ENCODE data around the gene SLC27A4.

Gene SLC27A4

DNA sequence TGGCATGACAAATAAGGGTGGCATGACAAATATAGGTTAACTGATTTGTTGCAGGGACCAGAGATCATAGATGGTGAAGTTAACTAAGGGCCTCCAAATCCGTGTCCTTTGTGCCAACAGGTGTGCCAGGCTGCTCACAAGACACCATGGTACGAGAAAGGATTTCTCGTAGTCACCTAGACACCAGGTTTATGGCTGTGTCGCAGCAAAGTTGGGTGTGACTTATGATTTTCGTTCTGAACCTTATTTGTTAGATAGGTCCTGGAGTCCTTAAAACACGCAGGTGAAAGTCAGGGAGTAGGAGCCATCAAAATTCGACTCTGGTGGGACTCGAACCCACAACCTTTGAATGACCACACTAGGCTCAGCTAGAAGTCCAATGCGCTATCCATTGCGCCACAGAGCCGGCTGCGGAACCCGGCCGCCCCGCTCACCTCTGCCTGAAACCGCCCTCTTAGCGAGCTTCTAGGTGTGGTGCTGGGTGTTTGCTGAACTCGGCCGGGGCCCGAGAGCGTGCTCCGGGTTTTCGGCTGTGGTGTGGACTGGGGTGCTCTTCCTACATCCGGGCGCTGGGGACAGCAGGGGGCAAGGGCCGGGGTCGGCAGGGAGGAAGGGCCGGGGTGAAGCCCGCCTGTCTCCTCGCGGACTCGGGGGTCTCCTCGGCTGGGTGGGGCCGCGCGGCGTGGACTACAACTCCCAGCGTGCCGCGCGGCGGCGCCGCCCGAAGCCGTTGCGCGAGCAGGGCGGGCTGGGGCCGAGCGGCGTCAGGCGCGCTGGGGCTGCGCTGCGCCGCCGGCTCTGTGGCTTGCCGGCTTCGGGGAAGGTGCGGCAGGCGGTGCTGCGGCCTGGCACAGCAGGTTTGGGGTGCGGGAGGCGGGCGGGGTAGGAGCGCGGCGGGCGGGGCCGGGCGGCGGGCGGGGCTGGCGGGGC is at the start of gene SLC27A4:
SLC27A4 (plus strand) TSS at position 767 of the 930 bp plus-strand sequence. CDS start 2,606 bp downstream, outside the sequence.
- Histone ChIP-seq H3K4me3 (replicated peaks; ENCODE audit: low read depth, low read length) (peak within 1 kb of the TSS; percentile 80), H3K36me3 (ENCODE audit: control insufficient read depth, insufficient read depth, low read length) (peaks cover 5% of the 10 kb centered on the region), H3K27me3 (replicated peaks; ENCODE audit: control insufficient read depth, insufficient read depth, low read length) (no peaks in the 10 kb centered on the region)
- peak; percentile 92 for DNase-seq (ENCODE audit: extremely low read depth, insufficient read length)
- TF ChIP-seq CTCF (IDR thresholded peaks at IDR 0.05; ENCODE audit: insufficient read depth, low read length, poor library complexity, severe bottlenecking): no peak

- H3K27me3 ChIP-seq (replicated peaks; ENCODE audit: control insufficient read depth, insufficient read depth, low read length): no peaks in the 10 kb centered on the region
- no peak for TF ChIP-seq CTCF (IDR thresholded peaks at IDR 0.05; ENCODE audit: insufficient read depth, low read length, poor library complexity, severe bottlenecking)
- H3K36me3 ChIP-seq (ENCODE audit: control insufficient read depth, insufficient read depth, low read length): peaks cover 3% of the 10 kb centered on the region; the same call in 1 of the 2 replicates
- no peak overlapping the region for H3K4me3 ChIP-seq (replicated peaks; ENCODE audit: low read depth, low read length)
- DNase-seq (ENCODE audit: extremely low read depth, insufficient read length): no peak
These were observed 48.3 kb upstream of the SLC27A4 start for GRCh38 chr9:128292009-128292408.

- TF ChIP-seq CTCF (IDR thresholded peaks at IDR 0.05; ENCODE audit: insufficient read depth, low read length, poor library complexity, severe bottlenecking): no peak
- H3K27me3 ChIP-seq (replicated peaks; ENCODE audit: control insufficient read depth, insufficient read depth, low read length): no peaks in the 10 kb centered on the region
- peaks cover 2% of the 10 kb centered on the region; the same call in 1 of the 2 replicates for H3K36me3 ChIP-seq (ENCODE audit: control insufficient read depth, insufficient read depth, low read length)
- H3K4me3 ChIP-seq (replicated peaks; ENCODE audit: low read depth, low read length): no peak overlapping the region
- DNase-seq (ENCODE audit: extremely low read depth, insufficient read length): no peak
These were observed 47.2 kb upstream of the SLC27A4 start for GRCh38 chr9:128293091-128293490.

GRCh38 chr9:128294142-128294541 is 46.2 kb upstream of the SLC27A4 start:
- Histone ChIP-seq H3K4me3 (replicated peaks; ENCODE audit: low read depth, low read length) (no peak overlapping the region), H3K36me3 (ENCODE audit: control insufficient read depth, insufficient read depth, low read length) (no peaks in the 10 kb centered on the region), H3K27me3 (replicated peaks; ENCODE audit: control insufficient read depth, insufficient read depth, low read length) (no peaks in the 10 kb centered on the region)
- DNase-seq (ENCODE audit: extremely low read depth, insufficient read length): no peak
- TF ChIP-seq CTCF (IDR thresholded peaks at IDR 0.05; ENCODE audit: insufficient read depth, low read length, poor library complexity, severe bottlenecking): no peak

- H3K4me3 ChIP-seq (replicated peaks; ENCODE audit: low read depth, low read length): no peak overlapping the region
- no peaks in the 10 kb centered on the region for H3K27me3 ChIP-seq (replicated peaks; ENCODE audit: control insufficient read depth, insufficient read depth, low read length)
- DNase-seq (ENCODE audit: extremely low read depth, insufficient read length): no peak
- no peak for TF ChIP-seq CTCF (IDR thresholded peaks at IDR 0.05; ENCODE audit: insufficient read depth, low read length, poor library complexity, severe bottlenecking)
- no peaks in the 10 kb centered on the region for H3K36me3 ChIP-seq (ENCODE audit: control insufficient read depth, insufficient read depth, low read length)
These were observed 43.7 kb upstream of the SLC27A4 start for GRCh38 chr9:128296340-128297220.

Measured in GM06990 (cell line).